NCI-H2081 treated with DMSO at 0.1 percent for 48 hours (cell line): ENCODE measurements around the gene OPRD1.
A peak's percentile ranks its signal among the peaks of the same experiment; 100 is the strongest.
"Not testable (repeated sequence)": the region's sequence is repeated elsewhere in the genome, so short reads cannot be mapped to it uniquely, and the experiment has no call there.

Experiments used
- DNase-seq: peaks from one replicate; lab custom pipeline; 2025; lab: John Stamatoyannopoulos, UW

Gene OPRD1

DNA sequence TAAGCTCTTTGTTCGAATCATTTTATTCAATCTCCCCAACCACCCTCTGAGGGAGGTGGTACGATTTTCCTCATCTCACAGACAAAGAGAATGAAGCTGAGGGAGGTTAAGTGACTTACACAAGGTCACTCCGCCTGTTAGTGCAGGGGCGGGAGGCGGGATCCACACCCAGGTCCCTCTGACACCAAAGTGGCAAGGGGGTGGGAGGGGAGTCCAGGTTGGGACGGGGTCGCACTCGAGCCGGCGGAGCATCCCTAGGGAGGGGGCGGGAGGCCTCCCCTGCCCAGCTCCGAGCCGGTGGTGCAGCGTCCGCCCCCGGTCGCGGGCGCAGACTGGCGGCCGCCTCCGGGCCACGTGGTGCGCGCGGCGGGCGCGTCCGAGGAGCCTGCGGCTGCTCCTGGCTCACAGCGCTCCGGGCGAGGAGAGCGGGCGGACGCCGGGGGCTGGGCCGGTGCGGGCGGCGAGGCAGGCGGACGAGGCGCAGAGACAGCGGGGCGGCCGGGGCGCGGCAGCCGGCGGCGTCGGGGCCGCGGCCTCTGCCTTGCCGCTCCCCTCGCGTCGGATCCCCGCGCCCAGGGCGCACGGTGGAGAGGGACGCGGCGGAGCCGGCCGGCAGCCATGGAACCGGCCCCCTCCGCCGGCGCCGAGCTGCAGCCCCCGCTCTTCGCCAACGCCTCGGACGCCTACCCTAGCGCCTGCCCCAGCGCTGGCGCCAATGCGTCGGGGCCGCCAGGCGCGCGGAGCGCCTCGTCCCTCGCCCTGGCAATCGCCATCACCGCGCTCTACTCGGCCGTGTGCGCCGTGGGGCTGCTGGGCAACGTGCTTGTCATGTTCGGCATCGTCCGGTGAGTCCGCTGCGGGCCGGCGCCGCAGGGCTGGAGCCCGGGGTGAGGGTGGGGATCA lies at the start of gene OPRD1:
Gene OPRD1 (plus strand): TSS at position 405 of the 903 bp plus-strand sequence. CDS start 214 bp downstream, at position 619.
- no peak for DNase-seq

DNA sequence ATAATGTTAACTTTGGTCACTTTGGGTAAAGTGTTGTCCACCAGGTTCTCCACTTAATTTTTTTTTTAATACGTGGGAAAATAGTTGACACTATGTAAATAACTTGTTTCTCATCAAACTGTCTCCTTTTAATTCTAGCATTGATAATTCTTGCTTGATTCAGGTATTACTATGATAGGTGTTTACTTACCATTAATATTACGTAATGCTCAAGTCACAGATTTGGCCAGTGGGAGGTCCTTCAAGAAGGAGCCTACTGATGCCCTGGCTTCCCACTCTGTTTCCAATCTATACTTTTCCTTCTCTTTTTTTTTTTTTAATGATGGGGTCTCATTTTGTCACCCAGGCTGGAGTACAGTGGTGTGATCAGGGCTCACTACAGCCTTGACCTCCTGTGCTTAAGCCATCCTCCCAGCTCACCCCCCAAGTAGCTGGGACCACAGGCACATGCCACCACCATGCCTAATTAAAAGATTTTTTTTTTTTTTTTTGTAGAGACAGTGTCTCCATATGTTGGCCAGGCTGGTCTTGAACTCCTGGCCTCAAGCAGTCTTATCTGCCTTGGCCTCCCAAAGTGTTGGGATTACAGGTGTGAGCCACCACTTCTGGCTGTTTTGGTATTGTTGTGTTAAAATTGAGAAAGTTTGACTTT lies 45.3 kb upstream of the OPRD1 start:
- DNase-seq: no peak

DNA sequence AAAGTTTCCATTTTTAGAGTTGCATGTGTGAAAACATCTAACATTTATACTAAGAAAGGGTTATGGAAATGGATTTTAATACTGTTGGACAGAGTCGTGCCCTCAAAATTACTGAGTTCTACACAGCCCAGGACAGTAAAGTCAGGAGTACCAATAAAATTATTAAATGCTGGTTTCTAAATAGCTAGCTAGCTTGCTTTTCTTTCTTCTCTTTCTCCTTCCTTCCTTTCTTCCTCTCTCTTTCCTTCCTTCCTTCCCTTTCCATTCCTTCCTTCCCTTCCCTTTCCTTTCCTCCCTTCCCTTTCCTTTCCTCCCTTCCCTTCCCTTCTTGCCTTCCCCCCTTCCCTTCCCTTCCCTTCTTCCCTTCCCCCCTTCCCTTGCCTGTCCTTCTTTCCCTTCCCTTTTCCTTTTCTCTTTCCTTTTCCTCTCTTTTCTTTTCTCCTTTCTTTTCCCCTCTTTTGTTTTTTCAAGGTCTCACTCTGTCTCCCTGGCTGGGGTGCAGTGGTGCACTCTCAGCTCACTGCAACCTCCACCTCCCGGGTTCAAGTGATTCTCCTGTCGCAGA lies 41.3 kb upstream of the OPRD1 start:
- no peak for DNase-seq

DNA sequence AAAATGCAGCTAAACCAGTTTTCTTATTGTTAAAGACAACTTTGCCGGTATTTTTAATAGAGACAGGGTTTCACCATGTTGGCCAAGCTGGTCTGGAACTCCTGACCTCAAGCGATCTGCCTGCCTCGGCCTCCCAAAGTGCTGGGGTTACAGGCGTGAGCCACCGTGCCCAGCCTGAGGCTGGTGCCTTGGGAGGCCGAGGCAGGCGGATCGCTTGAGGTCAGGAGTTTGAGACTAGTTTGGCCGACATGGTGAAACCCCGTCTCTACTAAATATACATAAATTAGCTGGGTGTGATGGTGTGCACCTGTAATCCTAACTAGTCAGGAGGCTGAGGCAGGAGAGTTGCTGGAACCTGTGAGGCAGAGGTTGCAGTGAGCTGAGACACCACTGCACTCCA lies 40.0 kb upstream of the OPRD1 start:
- not testable (repeated sequence) for DNase-seq

DNA sequence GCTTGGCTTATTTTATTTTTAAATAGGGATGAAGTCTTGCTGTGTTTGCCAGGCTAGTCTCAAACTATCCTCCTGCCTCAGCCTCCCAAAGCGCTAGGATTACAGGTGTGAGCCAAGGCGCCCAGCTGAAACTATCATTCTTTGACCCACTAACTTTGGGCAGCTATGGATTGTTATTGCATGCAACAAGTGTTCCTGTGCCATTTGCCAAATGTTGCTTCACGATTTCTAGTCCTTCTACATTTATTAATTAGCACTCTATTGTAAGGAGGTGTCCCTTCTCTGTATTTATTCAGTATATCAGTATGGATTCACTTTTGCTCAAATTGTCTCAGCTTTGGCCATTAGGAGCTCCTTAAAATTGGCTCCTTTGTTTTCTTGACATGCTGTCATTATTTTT lies 38.9 kb upstream of the OPRD1 start:
- DNase-seq: no peak

DNA sequence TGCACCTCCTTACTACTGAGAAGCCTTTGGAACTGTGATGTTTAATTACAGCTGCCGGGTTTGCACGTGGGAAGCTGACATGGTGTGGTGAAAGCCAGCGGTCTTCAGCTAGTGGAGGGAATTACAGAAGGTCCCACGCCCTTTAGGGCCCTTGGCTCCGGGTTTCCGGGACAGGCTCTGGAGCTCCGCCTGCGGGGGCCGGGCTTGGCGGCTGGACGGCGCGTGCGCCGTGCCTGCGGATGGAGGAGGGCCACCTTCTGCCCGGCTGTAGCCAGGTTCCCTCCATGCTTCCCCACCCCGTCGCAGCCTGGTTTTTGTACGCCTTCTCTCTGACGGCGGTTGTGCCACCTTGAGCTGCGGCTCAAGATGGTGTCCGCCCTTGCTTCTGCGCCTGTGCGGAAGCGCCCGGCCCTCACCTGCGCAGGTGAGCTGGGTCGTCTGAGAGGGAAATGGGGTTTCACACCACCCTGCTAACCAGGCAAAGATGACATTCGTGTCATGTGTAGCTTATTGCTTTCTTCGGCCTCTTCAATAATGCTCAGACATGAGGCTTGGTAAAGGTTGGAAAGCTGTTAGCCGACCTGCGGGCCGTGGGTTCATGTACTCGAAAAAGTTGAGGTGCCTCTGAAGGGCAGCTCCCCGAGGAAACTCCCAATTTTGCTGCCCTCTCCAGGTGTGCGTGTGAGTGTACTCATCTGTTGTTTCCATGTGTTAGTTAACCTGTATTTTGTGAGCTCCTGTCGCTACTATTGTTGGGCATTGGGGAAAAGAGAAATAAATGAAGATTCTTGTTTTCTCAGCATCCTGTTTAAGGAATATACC lies 36.6 kb upstream of the OPRD1 start:
- DNase-seq: peak; percentile 14

DNA sequence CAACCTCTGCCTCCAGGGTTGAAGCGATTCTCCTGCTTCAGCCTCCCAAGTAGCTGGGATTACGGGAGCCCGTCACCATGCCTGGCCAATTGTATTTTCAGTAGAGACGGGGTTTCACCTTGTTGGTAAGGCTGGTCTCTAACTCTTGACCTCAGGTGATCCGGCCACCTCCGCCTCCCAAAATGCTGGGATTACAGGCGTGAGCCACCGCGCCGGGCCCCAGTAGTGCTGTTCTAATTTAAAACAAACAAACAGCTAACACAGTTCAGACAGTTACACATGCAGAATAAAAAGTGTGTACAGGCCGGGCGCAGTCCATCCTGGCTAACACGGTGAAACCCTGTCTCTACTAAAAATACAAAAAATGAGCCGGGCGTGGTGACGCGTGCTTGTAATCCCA lies 35.6 kb upstream of the OPRD1 start:
- no peak for DNase-seq

DNA sequence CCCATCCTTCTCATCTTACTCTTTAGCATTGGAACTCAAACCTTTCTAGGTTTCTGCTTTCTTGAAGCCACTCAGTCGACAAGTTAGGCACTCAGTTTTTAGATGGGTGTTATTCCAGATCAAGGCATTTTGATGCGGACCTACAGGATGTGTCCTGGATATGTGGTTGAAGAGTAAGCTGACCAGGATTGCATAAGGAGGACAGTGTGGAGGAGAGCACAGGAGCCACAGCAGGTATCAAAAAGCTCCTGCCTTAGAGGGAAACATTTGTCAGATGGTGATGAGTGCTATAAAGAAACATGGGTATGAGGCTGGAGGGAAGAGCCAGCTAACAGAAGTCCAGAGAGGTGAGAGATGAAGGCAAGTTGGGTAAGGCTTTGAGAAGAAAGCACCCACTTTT lies 33.9 kb upstream of the OPRD1 start:
- DNase-seq: no peak

DNA sequence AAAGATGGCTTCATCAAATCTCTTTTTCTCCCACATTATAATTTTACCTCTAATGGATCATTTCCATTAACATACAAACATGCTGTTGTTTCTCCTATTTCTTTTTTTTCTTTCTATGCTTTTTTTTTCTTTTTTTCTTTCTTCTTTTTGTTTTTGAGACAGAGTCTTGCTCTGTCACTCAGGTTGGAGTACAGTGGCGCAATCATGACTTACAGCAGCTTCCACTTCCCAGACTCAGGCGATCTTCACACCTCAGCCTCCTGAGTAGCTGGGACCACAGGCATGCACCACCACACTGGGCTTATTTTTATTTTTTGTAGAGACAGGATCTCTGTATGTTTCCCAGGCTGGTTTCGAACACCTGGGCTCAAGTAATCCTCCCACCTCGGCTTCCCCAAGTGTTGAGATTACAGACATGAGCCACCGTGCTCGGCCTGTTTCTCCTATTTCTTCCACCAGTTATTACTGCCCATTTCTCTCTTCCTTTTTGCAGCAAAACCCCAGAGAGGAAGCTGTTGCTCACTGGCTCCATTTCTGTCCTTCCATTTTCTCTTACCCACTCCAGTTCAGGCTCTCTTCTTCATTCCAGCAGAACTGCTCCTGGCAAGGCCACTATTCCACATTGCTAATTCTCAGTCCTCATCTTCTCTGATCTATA lies 32.1 kb upstream of the OPRD1 start:
- no peak for DNase-seq

DNA sequence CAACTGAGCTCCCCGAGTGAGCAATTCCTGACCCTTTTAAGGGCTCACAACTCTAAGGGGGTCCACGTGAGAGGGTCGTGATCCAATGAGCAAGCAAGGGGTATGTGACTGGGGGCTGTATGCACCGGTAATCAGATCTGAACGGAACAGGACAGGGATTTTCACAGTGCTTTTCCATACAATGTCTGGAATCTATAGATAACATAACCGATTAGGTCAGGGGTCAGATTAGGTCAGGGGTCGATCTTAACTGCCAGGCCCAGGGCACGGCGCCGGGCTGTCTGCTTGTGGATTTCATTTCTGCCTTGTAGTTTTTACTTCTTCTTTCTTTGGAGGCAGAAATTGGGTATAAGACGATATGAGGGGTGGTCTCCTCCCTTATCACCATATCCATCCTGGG lies 30.7 kb upstream of the OPRD1 start:
- no peak for DNase-seq

DNA sequence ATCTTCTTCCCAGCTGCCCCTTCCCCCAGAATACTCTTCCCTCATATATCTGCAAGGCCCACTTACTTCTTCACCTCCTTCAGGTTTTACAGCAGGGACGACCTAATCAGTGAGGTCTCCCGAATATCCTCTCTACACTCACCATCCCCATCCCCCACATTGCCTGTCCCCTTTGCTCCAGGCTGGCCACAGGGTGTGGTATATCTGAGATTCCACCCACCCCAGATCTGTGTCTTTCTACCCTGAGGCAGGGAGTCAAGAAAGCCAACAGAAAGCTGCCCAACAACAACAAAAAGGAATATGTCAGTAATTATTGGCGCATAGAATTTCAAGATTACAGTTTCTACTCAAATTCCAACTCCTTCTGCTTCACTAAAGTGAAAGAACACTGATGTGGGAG lies 30.0 kb upstream of the OPRD1 start:
- DNase-seq: no peak

DNA sequence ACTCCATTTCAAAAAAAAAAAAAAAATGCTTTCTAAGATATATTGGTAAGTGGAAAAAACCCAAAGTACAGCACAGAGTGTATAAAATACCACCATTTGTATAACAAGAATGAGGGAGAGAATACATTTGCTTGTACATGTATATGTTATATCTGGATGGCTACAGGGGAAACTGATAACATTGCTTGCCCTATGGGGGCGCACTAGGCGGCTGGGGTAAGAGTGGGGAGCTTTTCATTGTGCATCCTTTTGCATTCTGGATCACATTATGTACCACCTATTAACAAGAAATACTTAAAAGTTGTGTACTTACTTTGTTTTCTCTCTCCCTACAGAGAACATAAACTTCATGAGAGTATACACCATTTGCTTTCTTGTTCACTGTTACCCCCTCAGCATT lies 28.6 kb upstream of the OPRD1 start:
- DNase-seq: no peak

DNA sequence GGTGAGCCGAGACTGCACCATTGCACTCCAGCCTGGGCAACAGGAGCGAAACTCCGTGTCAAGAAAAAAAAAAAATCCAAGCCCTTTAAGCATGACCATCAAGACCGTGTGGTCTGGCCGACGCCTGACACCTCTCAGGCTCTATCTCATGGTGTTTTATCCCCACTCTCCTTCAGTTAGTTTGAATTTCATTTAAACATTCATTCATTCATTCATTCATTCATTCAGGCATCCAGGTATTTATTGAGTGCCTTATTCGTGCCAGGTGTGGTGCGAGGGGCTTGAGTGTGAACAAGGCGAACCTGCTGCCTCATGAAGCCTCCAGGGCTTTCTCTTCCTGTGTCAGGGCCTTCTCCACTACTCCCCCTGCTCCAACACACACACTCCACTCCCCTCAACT lies 22.6 kb upstream of the OPRD1 start:
- no peak for DNase-seq

DNA sequence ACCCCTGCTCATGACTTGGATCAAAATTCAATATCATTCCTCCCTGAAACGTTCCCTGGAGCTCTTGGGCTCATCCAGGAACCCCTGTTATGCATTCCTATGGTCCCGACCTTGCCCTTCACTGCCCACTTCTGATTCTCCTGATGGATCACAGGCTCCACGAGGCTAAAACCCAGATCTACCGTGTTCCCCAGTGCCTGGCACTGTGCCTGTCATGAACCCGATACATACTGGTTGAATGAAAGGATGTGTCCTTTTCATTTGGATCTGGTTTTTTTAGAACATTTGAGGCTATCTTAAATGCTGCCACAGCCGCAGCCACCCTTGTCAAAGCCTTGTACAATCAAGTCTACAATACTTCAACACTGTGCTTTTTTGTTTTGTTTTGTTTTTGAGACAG lies 22.2 kb upstream of the OPRD1 start:
- no peak for DNase-seq

DNA sequence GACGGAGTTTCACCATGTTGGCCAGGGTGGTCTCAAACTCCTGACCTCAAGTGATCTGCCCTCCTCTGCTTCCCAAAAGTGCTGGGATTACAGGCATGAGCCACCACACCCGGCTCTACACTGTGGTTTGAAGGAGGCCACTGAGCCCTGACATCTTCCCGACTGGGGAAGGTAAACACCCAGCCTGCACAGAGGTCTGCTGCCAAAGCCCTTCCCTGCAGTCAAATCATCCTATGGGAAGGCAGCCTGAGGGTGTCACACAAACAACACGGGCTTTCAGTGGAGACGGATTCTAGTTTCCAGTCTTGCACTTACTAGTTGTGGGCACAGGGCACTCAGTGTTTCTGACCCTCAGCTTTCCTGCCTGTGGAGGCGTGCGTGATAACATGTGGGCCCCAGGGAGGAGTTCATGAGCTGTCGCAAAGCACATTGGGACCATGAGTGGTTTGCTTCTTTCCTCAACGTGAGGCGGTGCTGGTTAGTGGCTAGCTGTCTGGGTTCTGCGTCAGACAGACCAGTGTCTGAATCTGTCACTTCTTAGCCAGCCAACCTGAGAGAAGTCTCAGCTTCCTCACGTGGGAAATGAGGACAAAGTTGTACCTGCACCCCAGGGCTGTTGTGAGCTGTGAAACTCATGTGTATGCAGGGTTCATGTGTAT lies 21.5 kb upstream of the OPRD1 start:
- no peak for DNase-seq

DNA sequence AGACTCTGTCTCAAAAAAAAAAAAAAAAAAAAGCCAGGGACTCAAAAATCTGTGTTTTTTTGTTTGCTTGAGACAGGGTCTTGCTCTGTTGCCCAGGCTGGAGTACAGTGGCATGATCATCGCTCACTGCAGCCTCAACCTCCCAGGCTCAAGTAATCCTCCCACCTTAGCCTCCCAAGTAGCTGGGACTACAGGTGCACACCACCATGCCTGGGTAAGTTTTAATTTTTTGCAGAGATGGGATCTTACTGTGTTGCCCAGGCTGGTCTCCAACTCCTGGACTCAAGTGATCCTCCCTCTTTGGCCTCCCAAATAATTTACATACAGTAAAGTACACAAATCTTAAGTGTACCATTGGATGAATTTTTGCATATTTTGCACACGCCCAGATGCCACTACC lies 20.0 kb upstream of the OPRD1 start:
- not testable (repeated sequence) for DNase-seq

DNA sequence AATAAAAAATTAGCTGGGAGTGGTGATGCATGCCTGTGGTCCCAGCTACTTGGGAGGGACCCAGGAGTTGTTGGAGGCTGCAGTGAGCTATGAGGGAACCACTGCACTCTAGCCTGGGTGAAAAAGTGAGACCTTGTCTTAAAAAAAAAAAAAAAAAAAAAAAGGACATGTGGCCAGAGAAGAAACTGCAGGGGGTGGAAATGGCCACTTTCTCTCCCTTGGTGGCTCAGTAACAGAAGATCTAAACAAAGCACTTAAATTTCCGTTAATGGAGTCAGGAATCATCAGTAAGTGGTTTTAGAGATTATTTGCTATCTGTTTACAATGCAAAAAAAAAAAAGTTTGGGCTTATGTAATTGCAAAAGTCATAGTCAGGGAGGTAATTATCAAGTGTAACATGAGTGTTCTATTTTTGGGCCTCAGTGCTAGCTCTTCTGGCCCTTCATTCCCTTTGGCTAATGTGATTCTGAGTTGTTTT lies 19.3 kb upstream of the OPRD1 start:
- DNase-seq: no peak

DNA sequence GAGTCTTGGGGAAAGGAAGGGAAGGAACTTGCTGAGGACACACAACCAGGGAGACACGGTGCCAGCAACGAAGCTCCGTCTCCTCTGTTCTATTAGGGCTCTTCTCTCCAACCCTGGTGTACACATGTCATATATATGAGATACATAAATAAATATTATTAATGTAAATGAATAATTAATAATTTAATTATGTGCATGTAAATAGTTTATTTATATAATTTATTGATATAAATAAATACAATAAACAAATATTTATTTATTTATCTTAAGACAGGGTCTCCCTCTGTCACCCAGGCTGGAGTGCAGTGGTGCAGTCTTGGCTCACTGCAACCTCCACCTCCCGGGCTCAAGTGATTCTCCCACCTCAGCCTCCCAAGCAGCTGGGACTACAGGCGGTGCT lies 17.4 kb upstream of the OPRD1 start:
- DNase-seq: not testable (repeated sequence)

DNA sequence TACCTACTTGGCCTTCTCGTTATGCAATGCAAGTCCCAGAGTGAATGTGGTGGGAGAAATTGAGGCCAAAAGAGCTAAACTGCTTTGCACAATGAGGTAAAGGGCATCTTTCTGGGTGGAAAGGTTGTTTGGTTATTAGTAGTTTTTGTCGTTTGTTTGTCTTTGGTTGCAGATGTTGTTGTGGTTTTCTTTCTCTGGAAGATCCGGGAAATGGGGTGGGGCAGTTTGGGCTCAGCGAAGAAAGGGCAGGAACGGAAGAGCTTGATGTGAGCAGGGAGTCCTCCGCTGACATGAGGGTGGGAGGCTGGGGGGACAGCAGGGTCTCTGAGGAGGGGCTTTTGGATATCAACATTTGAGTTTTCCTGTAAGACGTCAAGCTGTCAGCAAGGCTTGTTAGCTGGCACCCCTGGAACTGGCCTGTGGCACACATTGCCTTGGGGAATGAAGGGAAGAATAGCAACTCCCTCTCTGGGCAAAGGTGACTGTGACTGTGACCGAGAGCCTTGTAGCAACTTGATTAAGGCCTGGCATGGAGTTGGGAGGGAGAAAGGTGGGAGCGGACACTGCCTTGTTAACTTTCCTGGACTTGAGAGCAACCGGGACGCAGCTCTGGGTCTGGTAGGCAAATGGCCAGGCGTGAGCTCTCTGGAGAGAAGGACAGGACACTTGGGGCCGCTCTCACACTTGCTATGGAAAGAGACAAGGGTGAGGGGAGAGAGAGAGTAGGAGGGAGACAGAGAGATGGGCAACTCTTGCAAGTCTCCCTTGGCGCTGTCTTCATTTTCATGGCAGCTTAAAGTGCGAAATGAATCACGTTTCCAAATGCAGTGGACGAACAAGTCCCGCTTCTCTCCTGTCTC lies 15.4 kb upstream of the OPRD1 start:
- DNase-seq: no peak

DNA sequence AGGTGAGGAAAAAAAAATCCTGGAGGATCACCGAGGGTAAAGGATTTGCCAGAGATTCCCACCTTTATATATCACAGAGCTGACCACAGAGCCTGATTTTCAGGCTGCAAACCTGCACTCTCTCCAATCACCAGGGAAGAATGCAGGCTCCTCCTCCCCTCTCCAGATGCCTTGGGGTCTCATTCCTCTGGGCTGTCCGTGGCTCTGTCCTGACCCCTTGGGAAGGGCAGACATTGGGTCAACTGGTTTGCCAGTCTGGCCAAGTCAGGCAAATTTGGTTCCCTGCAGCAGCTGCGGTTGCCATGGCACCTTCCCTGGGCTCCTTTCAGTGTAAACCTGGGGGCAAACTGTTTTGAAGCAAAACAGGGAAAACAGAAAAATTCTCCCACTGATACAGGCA lies 11.6 kb upstream of the OPRD1 start:
- DNase-seq: no peak
